HL-60/S4 treated with phorbol 12-myristate 13-acetate at 8.2 ng/mL for 4 days and 3 days (cell line): Measurements from ENCODE around the gene C2CD3.
"Not testable (repeated sequence)": the region's sequence is repeated elsewhere in the genome, so short reads cannot be mapped to it uniquely, and the experiment has no call there.

Source experiments
- in situ Hi-C: fragments of 300-500 bp; cut with MboI; formaldehyde crosslinking; loops from 2 replicates; pipeline ENCODE4 v1.15.0; 2022; ENCODE audit warnings: low sequenced_read_pairs

Gene C2CD3

DNA sequence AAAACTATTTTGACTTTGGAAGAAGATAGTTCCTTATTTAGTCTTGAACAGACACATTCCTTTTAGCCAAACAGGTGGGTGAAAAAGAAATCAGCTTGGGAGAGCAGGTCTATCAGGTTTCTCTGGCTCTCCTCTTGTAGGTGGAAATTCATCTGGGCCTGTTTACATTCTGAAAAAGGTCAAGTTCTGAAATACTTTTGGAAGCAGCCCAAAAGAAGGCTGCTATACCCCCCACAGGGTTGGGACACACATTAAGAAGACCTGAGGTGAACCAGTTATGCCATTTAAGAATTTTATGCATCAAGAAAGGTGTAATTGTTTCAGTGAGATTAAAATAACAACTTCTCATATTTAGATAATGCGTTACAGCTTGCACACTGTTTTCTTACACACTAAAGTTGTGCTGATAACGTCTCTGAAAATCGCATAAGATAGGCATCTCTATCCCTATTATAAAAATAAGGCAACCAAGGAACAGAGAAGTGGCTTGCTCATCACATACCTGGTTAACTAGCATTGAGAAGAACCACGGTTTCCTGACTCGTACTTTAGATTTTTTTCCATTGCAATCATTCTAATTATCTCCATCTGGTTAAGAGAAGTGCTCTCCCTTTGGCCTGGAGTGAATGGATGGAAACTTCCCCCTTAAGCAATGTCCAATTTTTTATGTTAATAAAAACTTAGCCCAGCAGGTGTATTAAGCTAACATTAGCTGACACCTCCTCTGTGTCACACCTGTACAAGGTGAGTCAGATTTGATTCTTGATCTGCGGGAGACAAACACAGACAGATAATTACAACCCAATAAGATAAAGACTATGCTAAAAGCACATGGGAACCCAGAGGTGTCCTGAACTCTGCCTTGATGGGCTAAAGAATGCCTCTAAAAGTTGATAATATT lies 101.4 kb downstream of the C2CD3 start:
- in situ Hi-C loops = no loop called here

DNA sequence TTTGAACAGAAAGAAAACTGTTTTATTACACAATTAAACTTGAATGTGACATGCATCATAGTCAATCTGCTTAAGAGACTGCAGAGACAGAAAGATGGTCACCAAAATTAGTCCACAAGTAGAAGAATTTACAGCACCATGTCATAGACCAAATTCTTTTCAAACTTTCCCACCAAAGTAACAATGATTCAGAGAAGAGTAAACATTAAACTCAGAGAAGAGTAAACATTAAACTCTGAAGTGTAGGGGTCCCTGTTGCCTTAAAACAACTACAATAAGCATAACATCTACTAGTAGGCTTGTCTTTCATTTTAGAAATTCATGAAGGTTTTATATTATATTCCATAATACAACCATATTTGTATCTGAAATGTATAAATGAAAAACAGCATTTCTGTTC lies 104.1 kb downstream of the C2CD3 start:
- in situ Hi-C loops = not testable (repeated sequence)

DNA sequence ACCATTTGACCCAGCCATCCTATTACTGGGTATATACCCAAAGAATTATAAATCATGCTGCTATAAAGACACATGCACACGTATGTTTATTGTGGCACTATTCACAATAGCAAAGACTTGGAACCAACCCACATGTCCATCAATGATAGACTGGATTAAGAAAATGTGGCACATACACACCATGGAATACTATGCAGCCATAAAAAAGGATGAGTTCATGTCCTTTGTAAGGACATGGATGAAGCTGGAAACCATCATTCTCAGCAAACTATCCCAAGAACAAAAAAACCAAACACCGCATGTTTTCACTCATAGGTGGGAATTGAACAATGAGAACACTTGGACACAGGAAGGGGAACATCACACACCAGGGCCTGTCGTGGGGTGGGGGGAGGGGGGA lies 105.3 kb downstream of the C2CD3 start:
- in situ Hi-C loops = not testable (repeated sequence)

GRCh38 chr11:74063628-74064027 lies 107.2 kb downstream of the C2CD3 start:
- in situ Hi-C loops = not testable (repeated sequence)

GRCh38 chr11:74061599-74061998 lies 109.2 kb downstream of the C2CD3 start:
- in situ Hi-C loops = not testable (repeated sequence)

GRCh38 chr11:74057249-74058151 lies 113.3 kb downstream of the C2CD3 start:
- in situ Hi-C loops = no loop called here

- in situ Hi-C loops = no loop called here
Observed at GRCh38 chr11:74055938-74056337, 114.9 kb downstream of the C2CD3 start.

DNA sequence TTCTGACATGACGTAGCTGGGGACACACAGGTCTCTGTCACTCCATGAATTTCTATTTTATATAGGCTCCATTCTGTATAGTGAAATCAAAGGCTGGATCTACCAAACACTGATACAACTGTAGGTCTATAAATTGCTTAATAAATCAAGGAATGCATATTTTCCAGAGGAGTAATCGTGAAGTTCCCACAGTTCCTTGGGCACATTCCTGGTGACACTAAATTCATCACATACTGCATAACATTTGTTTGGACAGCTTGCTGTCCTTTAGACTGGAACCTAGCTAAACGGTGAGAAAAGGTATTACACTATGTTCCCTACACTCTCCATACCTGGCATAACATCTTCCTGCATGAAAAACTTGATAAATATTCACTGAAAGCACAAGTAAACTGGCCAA lies 120.3 kb downstream of the C2CD3 start:
- in situ Hi-C loops = no loop called here

DNA sequence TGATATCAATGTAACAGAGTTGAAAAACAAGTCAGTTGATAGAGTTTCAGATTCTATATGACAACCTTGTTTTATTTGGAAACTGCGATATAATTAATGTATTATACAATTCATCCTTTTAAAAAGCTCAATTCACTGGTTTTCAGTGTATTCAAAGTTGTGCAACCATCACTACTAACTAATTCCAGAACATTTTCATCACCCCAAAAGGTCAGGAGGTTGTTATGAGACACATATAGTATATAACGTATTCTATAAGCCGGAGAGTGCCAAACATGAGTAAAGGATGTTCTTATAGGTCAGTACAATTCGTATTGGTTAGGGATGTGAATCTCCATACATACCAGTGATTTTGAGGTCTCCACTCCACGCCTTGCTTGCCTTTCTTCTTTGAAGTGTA lies 121.8 kb downstream of the C2CD3 start:
- in situ Hi-C loops = no loop called here

DNA sequence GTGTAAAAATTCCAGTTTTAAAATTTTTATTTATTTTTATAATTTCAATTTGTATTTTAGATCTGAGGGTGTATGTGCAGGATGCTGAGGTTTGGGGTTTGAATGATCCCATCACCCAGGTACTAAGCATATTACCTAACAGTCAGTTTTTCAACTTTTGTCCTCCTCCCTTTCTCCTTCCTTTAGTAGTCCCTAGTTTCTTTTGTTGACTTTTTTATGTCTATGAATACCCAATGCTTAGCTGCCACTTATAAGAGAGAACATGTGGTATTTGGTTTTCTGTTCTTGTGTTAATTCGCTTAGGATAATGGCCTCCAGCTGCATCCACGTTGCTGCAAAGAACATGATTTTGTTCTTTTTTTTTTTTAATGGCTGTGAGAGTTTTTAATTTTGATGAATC lies 126.3 kb downstream of the C2CD3 start:
- in situ Hi-C loops = no loop called here

DNA sequence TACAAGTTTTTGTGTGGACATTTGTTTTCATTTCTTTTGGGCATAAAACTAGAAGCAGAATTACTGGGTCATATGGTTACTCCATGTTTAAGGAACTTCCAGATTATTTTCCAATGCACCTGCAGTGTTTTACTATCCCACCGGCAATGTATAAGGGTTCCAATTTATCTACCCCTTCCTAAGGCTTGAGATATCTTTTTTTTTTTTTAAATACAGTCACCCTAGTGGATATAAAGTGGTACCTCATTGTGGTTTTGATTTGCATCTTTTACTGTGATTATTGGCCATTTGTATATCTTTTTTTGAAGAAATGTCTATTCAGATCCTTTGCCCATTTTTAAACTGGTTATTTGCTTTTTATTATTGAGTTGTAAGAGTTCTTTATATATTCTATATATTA lies 127.4 kb downstream of the C2CD3 start:
- in situ Hi-C loops = no loop called here

DNA sequence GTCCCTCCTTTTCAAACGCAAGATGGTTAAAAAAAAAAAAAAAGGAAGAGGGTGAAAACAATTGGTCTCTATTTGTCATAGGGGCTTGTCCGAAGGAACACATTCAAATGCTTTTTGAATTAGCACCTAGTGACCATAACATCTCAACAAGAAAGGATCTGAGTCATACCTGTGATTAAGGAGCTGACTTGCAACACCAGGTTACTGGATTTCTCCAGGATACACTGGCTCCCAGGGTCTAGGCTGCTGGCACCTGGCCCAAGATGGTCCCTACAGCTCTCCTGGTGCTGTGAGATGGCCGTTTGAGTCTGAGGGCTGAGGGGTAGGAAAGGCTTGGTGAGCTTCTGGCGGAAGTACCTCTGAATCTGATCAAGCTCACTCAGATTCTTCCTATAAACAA lies 133.5 kb downstream of the C2CD3 start:
- in situ Hi-C loops = no loop called here

- in situ Hi-C loops = no loop called here
Observed at GRCh38 chr11:74035264-74035663, 135.5 kb downstream of the C2CD3 start.

DNA sequence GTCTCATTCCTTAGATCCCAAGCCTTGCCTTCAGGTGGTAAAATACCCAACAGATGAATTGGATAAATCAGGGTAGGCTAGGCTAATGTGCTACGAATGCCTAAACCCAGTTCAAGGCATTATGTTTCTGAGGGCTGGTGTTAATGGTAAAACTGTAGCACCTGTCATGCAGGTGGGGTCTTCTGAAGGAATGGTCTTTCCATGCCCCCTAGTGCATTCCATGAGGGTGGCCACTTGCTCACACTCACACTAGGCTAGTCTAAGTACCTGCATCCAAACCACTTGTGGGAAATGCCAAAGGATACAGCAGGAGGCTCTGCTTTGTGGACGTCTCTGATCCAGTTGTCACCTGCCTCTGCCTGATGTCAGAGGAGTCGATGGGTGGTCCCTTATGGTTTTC lies 137.8 kb downstream of the C2CD3 start:
- in situ Hi-C loops = no loop called here

- in situ Hi-C loops = no loop called here
Observed at GRCh38 chr11:74030723-74031676, 139.8 kb downstream of the C2CD3 start.

DNA sequence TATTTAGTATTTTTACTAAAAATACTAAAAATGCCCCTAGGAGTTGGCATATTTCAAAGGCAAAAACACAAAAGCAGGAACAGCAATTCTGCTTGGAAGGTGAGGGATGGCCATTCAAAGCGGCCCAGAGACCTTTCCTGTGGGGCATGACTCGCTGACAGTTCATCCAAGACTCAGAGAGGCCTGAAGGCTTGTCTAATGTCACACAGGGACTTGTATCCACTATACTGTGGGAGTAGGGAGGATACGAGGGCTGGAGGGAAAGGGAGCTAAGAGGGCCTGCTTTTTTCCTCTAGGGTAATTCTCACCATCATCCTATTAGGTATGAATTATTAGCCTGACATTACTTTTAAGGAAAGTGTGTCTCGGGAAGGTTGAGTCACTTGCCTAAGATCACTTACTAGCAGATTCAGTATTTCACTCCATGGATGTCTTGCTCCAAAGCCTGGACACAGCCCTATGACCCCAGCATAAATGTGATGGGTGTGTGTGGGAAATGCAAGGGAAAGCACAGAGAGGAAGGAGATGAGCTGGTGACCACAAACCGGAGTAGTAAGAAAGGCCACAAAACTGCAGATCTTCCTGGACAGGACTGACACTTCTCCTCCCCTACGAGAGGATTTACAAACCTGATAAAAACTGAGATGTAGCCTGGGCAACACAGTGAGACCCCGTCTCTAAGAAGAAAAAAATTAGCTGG lies 145.2 kb downstream of the C2CD3 start:
- in situ Hi-C loops = no loop called here

DNA sequence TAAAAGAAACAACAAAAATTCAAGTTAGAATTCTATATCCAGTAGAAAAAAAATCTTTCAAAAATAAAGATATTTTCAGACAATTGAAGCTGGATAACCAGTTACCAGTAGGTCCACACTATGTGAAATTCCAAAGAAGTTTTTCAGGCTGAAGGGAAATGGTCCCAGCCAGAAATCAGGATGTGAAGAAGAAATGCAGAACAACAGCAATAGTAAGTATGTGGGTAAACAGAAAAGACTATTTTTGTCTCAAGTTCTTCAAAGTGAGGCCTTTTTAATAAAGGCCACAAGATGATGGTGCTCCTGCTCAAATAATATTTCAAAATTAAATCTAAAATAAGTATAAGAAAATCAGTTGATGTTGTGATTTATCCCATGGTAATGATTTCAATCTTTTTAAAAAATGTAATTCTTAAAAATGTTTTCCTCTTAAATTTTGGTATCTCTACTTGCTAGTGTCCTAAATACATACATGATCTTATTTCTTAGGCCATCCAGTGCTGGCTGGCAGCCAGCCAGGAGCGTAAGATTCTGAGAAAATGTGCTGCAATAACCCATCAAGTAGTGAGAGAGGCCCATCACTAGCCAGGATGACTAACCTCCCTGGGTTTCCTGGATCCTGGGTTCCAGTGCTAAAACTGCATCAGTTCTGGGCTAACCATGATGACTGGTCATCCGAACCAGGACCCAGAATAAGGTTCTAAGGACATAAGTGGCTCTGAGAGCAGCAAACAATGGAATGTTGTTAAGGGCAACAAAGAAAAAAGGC lies 146.4 kb downstream of the C2CD3 start:
- in situ Hi-C loops = no loop called here

DNA sequence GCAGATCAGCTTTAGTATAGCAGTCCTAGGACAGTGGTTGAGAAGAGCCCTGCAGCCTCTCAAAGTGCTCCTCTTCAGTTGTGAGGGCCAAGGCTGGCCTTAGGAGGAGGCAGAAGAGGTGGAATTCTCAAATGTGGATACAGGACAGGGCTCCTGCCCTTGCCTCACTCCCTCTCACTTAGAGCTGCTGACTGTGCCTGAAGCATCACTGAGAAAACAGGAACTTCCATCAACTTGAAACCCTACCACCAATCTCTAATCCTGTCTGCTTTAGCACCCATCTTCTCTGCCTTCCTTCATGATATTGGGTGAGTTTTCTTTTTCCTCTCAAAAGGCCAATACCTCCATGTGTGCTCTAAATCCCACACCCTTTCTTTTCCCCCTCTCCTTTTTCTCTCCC lies 147.5 kb downstream of the C2CD3 start:
- in situ Hi-C loops = no loop called here

GRCh38 chr11:74022546-74022945 lies 148.3 kb downstream of the C2CD3 start:
- in situ Hi-C loops = no loop called here
